Daoy (cell line): Measurements from ENCODE around the gene FAM219B. TPM values are rescaled to one million over a fixed set of nuclear protein-coding genes. Genes with fewer than 3 reads are reported as not detected.
"Not testable (repeated sequence)": the region's sequence is repeated elsewhere in the genome, so short reads cannot be mapped to it uniquely, and the experiment has no call there.

ENCODE experiments used
- DNase-seq: peaks from one replicate; pipeline ENCODE4 v3.0.0-alpha.2; 2015; ENCODE audit warnings: low read depth
- total RNA-seq: library from RNA; depleted of rRNA; stranded (reverse); fragments of >200 nt; shearing (Covaris generic); gene quantifications from 2 replicates; pipeline ENCODE4 v1.2.3, GENCODE V29; 2014

FAM219B gene
- total RNA-seq, 1 experiment from 2014 or later: 19.1 TPM

- no peak for DNase-seq
These were observed 3.0 kb downstream of the FAM219B start for GRCh38 chr15:74903676-74904075.

GRCh38 chr15:74902295-74903075 is 4.2 kb downstream of the FAM219B start:
- no peak for DNase-seq

DNA sequence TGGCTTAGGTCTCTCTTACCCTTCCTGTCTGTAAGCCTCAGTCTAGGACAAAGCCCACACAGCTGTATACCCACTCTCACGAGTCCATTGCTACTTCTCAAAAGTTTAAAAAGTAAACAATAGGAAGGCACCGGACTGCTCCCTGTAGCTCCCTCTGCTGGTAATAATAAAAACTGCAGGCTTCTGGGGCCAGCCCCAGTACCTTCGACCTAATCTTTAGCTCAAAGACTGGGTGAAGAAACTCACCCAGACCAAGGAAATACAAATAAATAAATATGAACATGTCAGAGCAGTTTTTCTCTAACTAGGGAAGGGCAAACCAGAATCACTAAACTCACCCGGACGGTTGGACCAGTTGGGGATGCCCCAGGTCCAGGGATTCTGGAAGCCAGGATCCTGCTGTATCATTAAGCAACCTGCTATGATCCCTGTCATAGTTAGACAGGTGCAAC is 5.0 kb downstream of the FAM219B start:
- DNase-seq: no peak

- DNase-seq: no peak
These were observed 9.3 kb downstream of the FAM219B start for GRCh38 chr15:74897300-74897701.

DNA sequence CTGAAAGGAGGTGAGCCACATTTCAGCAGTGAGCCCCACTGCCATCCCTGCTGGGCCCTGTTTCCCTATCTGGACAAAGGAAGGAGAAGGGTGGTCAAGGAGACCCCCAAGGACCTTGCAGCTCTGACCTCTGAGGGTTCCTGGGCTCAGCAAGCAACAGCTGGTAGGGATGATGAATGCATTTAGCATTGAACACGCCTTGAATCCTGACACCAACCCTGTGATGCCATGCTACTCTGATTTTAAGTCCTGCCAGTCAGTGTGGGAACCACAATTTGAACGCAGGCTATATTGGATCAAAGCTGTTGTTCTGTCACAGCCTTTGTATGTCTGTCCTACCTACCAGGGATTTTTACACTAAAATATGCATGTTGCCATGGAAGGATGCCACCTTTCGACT is 10.3 kb downstream of the FAM219B start:
- no peak for DNase-seq

DNA sequence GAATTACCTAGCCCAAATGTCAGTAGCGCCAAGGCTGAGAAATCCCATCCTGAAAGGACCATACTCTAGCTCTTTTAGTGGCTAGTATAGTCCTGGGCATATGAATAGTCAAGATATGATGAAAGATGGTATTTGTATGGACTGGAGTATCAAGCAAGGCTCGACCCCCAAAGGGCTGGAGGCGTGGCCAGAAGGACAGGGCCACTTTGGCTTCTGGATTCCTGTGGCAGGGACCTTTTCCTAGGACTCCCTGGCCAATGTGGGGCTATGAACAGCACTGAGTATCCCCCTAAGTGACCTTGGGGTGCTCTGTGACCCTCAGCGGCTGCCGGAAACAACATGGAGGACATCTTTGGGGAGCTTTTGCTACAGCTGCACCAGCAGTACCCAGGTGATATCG is 10.8 kb downstream of the FAM219B start:
- DNase-seq: no peak

- not testable (repeated sequence) for DNase-seq
These were observed 12.3 kb downstream of the FAM219B start for GRCh38 chr15:74894383-74894782.

DNA sequence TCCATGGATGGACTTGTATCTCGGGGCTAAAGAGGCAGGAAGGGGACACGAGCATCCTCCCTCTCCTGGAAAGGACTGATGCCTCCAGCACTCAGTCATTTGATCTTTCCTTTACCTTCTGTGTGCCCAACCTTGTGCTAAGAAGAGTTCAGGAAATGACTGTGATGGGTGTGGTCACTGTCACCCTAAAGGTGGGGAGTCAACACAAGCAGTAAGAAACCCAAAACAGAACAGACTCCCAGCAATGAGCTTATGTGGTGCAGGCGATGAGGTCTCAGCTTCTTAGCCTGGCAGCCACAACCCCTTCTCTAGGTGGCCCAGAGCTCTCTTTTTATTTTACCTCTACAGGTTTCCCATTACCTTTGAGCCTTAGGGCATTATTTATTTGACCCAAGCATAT is 13.0 kb downstream of the FAM219B start:
- no peak for DNase-seq

DNA sequence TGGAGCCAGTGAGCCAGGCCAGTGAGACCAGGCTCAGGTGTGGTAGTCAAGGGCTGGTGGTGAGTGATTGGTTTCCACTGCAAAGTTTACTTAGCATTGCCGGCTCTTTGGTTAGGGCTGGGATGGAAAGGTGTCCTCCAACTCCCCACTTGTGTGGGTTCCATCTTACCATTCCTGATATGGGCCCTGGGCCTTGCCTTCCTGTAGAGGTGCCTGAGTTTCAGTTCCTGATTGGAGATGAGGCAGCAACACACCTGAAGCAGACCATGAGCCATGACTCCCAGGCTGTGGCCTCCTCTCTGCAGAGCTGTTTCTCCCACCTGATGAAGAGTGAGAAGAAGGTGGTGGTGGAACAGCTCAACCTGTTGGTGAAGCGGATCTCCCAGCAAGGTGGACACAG is 13.7 kb downstream of the FAM219B start:
- no peak for DNase-seq

- no peak for DNase-seq
These were observed 14.3 kb downstream of the FAM219B start for GRCh38 chr15:74892313-74892712.

DNA sequence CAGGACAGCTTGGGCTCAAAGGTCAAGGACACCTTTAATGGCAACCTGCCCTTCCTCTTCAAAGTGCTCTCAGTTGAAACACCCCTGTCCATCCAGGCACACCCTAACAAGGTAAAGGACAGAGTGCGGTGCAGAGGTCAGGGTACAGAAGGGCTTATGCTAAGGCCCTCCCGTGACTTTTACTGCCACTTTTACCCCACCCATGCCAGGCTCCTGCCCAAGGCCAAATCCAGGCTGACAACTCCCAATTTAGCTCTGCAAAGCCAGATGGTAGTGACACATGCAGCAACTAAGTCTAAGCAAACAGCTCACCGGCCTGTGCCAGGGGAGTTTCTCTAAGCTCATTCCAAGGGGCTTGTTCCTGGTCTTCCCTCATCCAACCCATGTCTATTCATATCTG is 15.2 kb downstream of the FAM219B start:
- no peak for DNase-seq

GRCh38 chr15:74890665-74890960 is 16.0 kb downstream of the FAM219B start:
- DNase-seq: no peak

DNA sequence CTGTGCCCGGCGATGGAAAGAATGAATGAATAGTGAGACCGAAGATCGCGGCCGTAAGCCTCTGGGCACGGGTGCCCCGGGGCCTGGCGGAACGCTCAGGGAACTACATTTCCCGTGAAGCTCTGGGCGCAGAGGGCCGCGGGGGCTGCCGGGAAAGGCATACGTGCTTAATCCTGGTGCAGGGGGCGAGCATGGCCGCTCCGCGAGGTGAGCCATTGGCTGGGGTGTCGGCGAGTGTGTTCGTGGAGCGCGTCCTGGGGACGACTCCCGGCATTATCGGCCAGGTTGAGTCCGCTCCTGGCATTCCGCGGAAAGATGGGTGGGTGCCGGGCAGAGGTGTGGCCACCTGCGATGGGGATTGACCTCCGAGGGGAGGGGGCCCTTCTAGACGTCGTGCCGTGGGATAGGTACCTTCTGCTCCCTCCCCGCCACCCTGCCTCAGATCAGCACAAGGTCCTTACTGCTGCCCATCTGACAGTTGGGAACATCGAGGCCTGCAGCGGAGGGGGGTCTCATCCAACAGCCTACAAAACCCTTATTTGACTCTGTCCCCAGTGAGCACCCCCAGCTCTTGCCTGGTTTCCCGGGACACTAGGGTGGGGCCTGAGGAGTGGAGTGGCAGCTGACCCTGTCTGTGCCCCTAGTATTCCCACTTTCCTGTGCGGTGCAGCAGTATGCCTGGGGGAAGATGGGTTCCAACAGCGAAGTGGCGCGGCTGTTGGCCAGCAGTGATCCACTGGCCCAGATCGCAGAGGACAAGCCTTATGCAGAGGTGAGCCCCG is 16.6 kb downstream of the FAM219B start, which contains the start of gene MPI:
Gene MPI (plus strand): TSS at position 160 of the 782 bp plus-strand sequence. CDS start 32 bp downstream, at position 192.
- peak; percentile 86 for DNase-seq

GRCh38 chr15:74889390-74889882 is 17.2 kb downstream of the FAM219B start:
- DNase-seq: no peak

DNA sequence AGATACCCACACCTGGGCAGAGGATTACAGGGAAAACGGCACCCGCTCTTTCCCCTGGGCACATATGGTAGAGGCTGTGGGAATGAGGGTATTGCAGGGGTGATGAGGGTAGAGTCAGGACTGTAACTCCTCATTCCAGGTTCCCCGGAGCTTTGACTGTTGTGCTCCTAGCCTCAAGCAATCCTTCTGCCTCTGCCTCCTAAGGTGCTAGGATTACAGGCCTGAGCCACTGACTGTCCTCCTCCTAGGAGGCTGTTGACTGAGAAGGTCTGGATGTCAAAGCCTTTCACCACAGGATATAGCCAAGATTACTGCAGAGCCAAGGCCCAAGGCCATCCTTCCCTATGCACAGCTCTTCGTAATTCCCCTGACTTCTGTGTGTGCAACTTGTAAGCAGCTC is 17.9 kb downstream of the FAM219B start:
- DNase-seq: no peak

- DNase-seq: not testable (repeated sequence)
These were observed 19.0 kb downstream of the FAM219B start for GRCh38 chr15:74887537-74888193.

GRCh38 chr15:74885461-74885860 is 21.2 kb downstream of the FAM219B start:
- DNase-seq: no peak

DNA sequence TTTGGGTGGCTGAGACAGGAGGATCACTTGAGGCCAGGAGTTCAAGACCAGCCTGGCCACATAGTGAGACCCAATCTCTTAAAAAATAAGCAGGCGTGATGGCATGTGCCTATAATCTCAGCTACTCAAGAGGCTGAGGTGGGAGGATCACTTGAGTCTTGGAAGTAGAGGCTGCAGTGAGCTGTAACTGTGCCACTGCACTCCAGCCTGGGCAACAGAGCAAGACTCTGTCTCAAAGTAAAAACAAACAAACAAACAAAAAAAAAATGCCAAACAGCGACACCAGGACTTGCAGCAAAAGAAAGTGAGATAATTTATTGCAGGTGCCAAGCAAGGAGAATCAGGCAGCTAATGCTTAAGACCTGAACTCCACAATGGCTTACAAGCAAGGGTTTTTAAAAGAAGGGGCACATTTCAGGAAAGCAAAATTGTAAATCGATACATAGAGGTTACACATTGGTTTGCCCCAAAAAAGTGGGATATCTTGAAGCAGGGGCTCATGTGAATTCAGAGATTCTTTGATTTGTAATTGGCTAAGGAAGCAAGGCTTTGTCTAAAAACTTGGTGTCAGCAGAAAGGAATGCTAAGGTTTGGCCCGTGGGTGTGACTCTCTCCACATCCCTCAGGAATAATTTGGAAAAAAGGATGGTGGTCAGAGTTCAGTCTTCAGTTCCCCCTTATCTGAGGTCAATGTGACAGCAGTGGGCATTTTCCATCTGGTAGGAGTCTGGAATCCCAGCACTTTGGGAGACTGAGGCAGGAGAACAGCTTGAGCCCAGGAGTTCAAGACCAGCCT is 22.0 kb downstream of the FAM219B start:
- no peak for DNase-seq

GRCh38 chr15:74882528-74882927 is 24.1 kb downstream of the FAM219B start:
- no peak for DNase-seq

DNA sequence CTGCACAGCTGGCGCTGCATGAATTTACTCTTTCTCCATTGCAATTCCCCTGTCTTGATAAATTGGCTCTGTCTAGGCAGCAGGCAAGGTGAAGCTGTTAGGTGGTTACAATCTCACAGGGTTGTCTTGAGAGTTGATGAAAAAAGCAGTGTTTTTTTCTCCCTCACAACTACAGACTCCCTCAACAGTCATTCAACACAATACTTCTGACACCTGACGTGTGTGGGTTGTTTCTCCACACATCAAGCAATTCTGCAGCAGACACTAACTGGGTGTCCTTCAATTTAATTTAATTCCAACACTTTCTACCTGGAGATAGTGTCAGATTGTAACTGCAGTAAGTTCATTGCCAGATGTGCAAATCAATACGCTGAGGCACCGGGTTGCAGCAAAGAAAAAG is 28.4 kb downstream of the FAM219B start:
- DNase-seq: no peak

DNA sequence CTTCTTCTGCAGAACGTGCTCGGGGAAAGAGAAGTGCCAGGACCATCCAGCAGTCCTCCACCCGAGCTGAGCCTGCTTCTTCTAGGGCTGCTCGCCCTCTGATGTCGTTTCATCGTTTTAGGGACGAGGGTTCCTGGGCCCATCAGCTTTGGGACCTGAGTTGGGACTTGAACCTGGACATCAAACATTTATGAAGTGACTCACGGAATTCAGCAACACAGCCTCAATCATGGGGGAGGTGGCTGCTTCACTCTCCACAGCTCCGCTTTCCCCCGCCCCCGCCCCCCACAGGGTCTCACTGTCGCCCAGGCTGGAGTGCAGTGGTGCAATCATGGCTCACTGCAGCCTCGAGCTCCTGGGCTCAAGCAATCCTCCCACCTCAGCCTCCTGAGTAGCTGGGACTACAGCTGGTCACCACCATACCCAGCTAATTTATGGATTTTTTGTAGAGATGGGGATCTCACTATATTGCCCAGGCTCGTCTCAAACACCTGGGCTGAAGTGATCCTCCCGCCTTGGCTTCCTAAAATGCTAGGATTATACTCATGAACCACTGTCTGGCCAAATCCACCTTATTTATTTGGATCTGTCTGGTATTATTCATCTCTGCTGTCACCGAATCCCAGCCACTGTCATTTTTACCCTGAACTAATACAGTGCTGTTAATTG is 32.8 kb downstream of the FAM219B start:
- peak; percentile 20 for DNase-seq
